GM03348 (cell line): Measurements from ENCODE around the gene AARS1.
"Not testable (repeated sequence)": the region's sequence is repeated elsewhere in the genome, so short reads cannot be mapped to it uniquely, and the experiment has no call there.

Experiments used
- DNase-seq: peaks from one replicate; pipeline ENCODE4 v3.0.0; 2012; ENCODE audit warnings: low spot score

Gene AARS1

GRCh38 chr16:70289229-70290094, at the start of gene AARS1:
TSS of gene AARS1 (minus strand) at chr16:70289506. CDS start at chr16:70282763, 6,743 bp downstream.
- DNase-seq: peak; percentile 99

GRCh38 chr16:70337814-70338213, 48.5 kb upstream of the AARS1 start:
- DNase-seq: no peak

GRCh38 chr16:70332728-70333127, 43.4 kb upstream of the AARS1 start:
- not testable (repeated sequence) for DNase-seq

GRCh38 chr16:70331588-70332358, 42.5 kb upstream of the AARS1 start:
- peak; percentile 24 for DNase-seq

- no peak for DNase-seq
Measured at GRCh38 chr16:70331091-70331490, 41.8 kb upstream of the AARS1 start.

- no peak for DNase-seq
Measured at GRCh38 chr16:70324998-70325747, 35.9 kb upstream of the AARS1 start.

- DNase-seq: no peak
Measured at GRCh38 chr16:70320121-70320520, 30.8 kb upstream of the AARS1 start.

GRCh38 chr16:70307726-70308125, 18.4 kb upstream of the AARS1 start:
- not testable (repeated sequence) for DNase-seq

- DNase-seq: no peak
Measured at GRCh38 chr16:70306880-70307279, 17.6 kb upstream of the AARS1 start.

GRCh38 chr16:70304892-70305448, 15.7 kb upstream of the AARS1 start:
- DNase-seq: no peak

- DNase-seq: no peak
Measured at GRCh38 chr16:70302745-70303144, 13.4 kb upstream of the AARS1 start.

- DNase-seq: no peak
Measured at GRCh38 chr16:70301121-70301520, 11.8 kb upstream of the AARS1 start.

GRCh38 chr16:70298988-70299938, 10.0 kb upstream of the AARS1 start, which contains the start of gene DDX19B:
TSS of gene DDX19B (plus strand) at chr16:70299186. CDS start at chr16:70299298, 112 bp downstream.
- DNase-seq: peak; percentile 90

GRCh38 chr16:70295634-70296033, 6.3 kb upstream of the AARS1 start:
- no peak for DNase-seq

GRCh38 chr16:70294385-70295025, 5.2 kb upstream of the AARS1 start:
- DNase-seq: no peak

- DNase-seq: not testable (repeated sequence)
Measured at GRCh38 chr16:70292148-70292547, 2.8 kb upstream of the AARS1 start.

GRCh38 chr16:70290949-70291519, 1.7 kb upstream of the AARS1 start:
- DNase-seq: no peak

- not testable (repeated sequence) for DNase-seq
Measured at GRCh38 chr16:70287304-70287971, 1.9 kb downstream of the AARS1 start.

- DNase-seq: no peak
Measured at GRCh38 chr16:70276392-70276791, 12.9 kb downstream of the AARS1 start.
